Pancreas (tissue), 10 donors: ENCODE measurements around the gene BTNL8. TPM values are rescaled to one million over a fixed set of nuclear protein-coding genes. Genes with fewer than 3 reads are reported as not detected.

Experiments
- ATAC-seq, 4 donors: fragments of 200-7000 bp; cut with Tn5 transposase; one replicate each; pipeline versions ENCODE4 v1.8.0 to v1.9.1; 2020; ENCODE audit warnings: mild to moderate bottlenecking in 4 of 4, moderate library complexity in 4 of 4
- DNase-seq, 6 donors: peaks; one replicate each; pipeline ENCODE4 v3.0.0-alpha.2; 2020
- FAIRE-seq: peaks from 2 replicates; lab custom pipeline; 2012; peaks lifted over from hg19 to GRCh38; lab: Jason Lieb, UNC
- H3K27ac ChIP-seq, 4 donors: fragments of 200-600 bp; sonication (generic); 1 replicate in 3 of 4; 2 replicates in 1 of 4; pipeline versions ENCODE4 v1.5.0 to v1.8.0; 2020
- H3K27me3 ChIP-seq, 4 donors: fragments of 200-600 bp; one replicate each; pipeline ENCODE4 v1.8.0; 2021
- H3K36me3 ChIP-seq, 3 donors: fragments of 200-600 bp; sonication (generic) in 1 of 3; one replicate each; pipeline versions ENCODE4 v1.5.0 to v1.8.0; 2020 to 2021
- H3K4me1 ChIP-seq, 3 donors: fragments of 200-600 bp; one replicate each; pipeline ENCODE4 v1.8.0; 2021
- H3K4me3 ChIP-seq, 4 donors: fragments of 200-600 bp; sonication (generic) in 2 of 4; one replicate each; pipeline versions ENCODE4 v1.5.0 to v1.8.0; 2020 to 2021
- H3K9me3 ChIP-seq, 4 donors: fragments of 200-600 bp; one replicate each; pipeline ENCODE4 v1.8.0; 2021
- CTCF ChIP-seq, 4 donors: fragments of 200-600 bp; sonication (generic) in 3 of 4; IDR thresholded peaks; one replicate each; pipeline versions ENCODE4 v1.5.0 to v1.8.0; 2021; ENCODE audit warnings: antibody characterized with exemption in 4 of 4
- WGBS, 2 donors: extraction: QIAGEN DNeasy Blood & Tissue Kit; methylation state at CpG; one replicate each; pipeline ENCODE4 v1.1.7; 2013; 5-methylcytosine and 5-hydroxymethylcytosine counted together
- intact Hi-C, 3 donors: fragments of 100-400 bp; cut with DNase I; formaldehyde crosslinking; loops; one replicate each; pipeline versions ENCODE4 v1.11.1 to v1.14.2; 2022
- polyA plus RNA-seq, 2 donors: library from polyadenylated mRNA; stranded (reverse); fragments of 200-250 nt; gene quantifications; one replicate each; pipeline ENCODE4 v1.2.3, GENCODE V29; 2013
- total RNA-seq, 6 donors: library from RNA; stranded (reverse); fragmentation: NEBNext Ultra II Directional in 4 of 6; extraction: Animal tissue kit (Norgen Biotek cat#: 25700) in 4 of 6; gene quantifications; one replicate each; pipeline versions ENCODE4 v1.2.1 to v1.2.4, GENCODE V29; 2021 to 2023
- donor health status: healthy with polysubstance abuse.
- donor health status: DM: no; HTN: no; CAD: no; lungs with moderate emphysema.
- donor health status: DM: no; HTN: no; CAD: no.
- donor health status: control.
- donor health status: control.
- donor health status: Bipolar disorder and iron deficiency.
- donor health status: DM: yes; HTN: yes; CAD: no.
- donor health status: DM: no; HTN: no; CAD: no.
- donor health status: DM: no; HTN: no; CAD: no.
- donor health status: DM: yes; HTN: yes; CAD: no.

BTNL8 gene
- total and polyA plus RNA-seq, 8 donors, result 0.23 to 1.5 (median 0.45) TPM; not detected in 2

GRCh38 chr5:180988592-180988991 lies 89.6 kb downstream of the BTNL8 start, which contains the start of gene BTNL3:
TSS of gene BTNL3 (plus strand) at chr5:180988846. CDS start at chr5:180989029, 183 bp downstream.
- WGBS, 2 donors, result 81 to 85% methylated on average over 5 of the region's 5 CpGs
- Histone ChIP-seq H3K4me1 (no peaks in the 10 kb centered on the region), H3K27me3 (no peaks in the 10 kb centered on the region), H3K4me3 (no peak within 1 kb of the TSS), H3K9me3 (no peaks in the 10 kb centered on the region), H3K27ac (no peak within 1 kb of the TSS), H3K36me3 (no peaks in the 10 kb centered on the region)
- intact Hi-C loops, result no loop called here
- DNase-seq (no peak), ATAC-seq (no peak), FAIRE-seq (no peak)
- TF ChIP-seq CTCF (IDR thresholded peaks at IDR 0.05), result no peak

GRCh38 chr5:180990086-180990881 lies 91.3 kb downstream of the BTNL8 start:
- no peak for ATAC-seq
- H3K27ac ChIP-seq, result no peak overlapping the region

GRCh38 chr5:180990882-180991242 lies 91.9 kb downstream of the BTNL8 start:
- Histone ChIP-seq H3K9me3 (no peaks in the 10 kb centered on the region), H3K36me3 (no peaks in the 10 kb centered on the region), H3K27me3 (no peaks in the 10 kb centered on the region), H3K4me3 (no peak overlapping the region), H3K4me1 (no peaks in the 10 kb centered on the region), H3K27ac (no peak overlapping the region)
- no peak for ATAC-seq
- intact Hi-C loops, result no loop called here
- FAIRE-seq, result no peak
- 72 to 79% methylated on average over 5 of the region's 5 CpGs for WGBS, 2 donors
- TF ChIP-seq CTCF (IDR thresholded peaks at IDR 0.05), result no peak
- no peak for DNase-seq

More at GRCh38 chr5:180990086-180990881, 91.3 kb downstream of the BTNL8 start:
- Histone ChIP-seq H3K27me3 (no peaks in the 10 kb centered on the region), H3K4me1 (no peaks in the 10 kb centered on the region), H3K36me3 (no peaks in the 10 kb centered on the region), H3K9me3 (no peaks in the 10 kb centered on the region), H3K4me3 (no peak overlapping the region)
- WGBS, 2 donors, result 70 to 81% methylated on average over 16 of the region's 16 CpGs
- DNase-seq, result no peak
- TF ChIP-seq CTCF (IDR thresholded peaks at IDR 0.05), result no peak
- no peak for FAIRE-seq
- intact Hi-C loops, result no loop called here

Other genes with a start within 250 kb of the BTNL8 start
- 1 to 10 TPM in 4 of 6 donors, under 1 TPM in 2; 0.79 to 3.1 (median 1.4) TPM for gene FLT4, start 249.6 kb upstream of the BTNL8 start, total RNA-seq
- gene FLT4, start 249.6 kb upstream of the BTNL8 start, polyA plus RNA-seq, result 1 to 10 TPM; 4.6 to 6.8 TPM
- not detected for gene OR2Y1, start 159.1 kb upstream of the BTNL8 start, total RNA-seq
- gene OR2Y1, start 159.1 kb upstream of the BTNL8 start, polyA plus RNA-seq, result not detected
- 10 to 100 TPM; 53.4 to 96.3 (median 76.2) TPM for gene MGAT1, start 96.4 kb upstream of the BTNL8 start, total RNA-seq
- 10 to 100 TPM; 58.8 to 62.9 TPM for gene MGAT1, start 96.4 kb upstream of the BTNL8 start, polyA plus RNA-seq
- 10 to 100 TPM; 10.4 to 23.9 (median 13.0) TPM for gene ZFP62, start 37.9 kb upstream of the BTNL8 start, total RNA-seq
- 10 to 100 TPM; 15.1 to 18.2 TPM for gene ZFP62, start 37.9 kb upstream of the BTNL8 start, polyA plus RNA-seq
- gene BTNL3, start 89.7 kb downstream of the BTNL8 start, total RNA-seq, result under 1 TPM in 2 of 6 donors, not detected in 4; 0.09 to 0.14 TPM
- gene BTNL3, start 89.7 kb downstream of the BTNL8 start, polyA plus RNA-seq, result under 1 TPM in 1 of 2 donors, not detected in 1; 0.14 TPM
- gene BTNL9, start 141.1 kb downstream of the BTNL8 start, total RNA-seq, result 10 to 100 TPM in 1 of 6 donors, 1 to 10 TPM in 5; 2.7 to 21.2 (median 5.6) TPM
- gene BTNL9, start 141.1 kb downstream of the BTNL8 start, polyA plus RNA-seq, result 10 to 100 TPM; 38.2 to 57.0 TPM
- not detected for gene OR2V1, start 232.0 kb downstream of the BTNL8 start, total RNA-seq
- not detected for gene OR2V1, start 232.0 kb downstream of the BTNL8 start, polyA plus RNA-seq
- not detected for gene OR2V2, start 248.4 kb downstream of the BTNL8 start, total RNA-seq
- not detected for gene OR2V2, start 248.4 kb downstream of the BTNL8 start, polyA plus RNA-seq